HK-2 (cell line): Measurements from ENCODE around the gene CCDC160.
"Not testable (repeated sequence)": the region's sequence is repeated elsewhere in the genome, so short reads cannot be mapped to it uniquely, and the experiment has no call there.

Experiments
- DNase-seq: peaks from one replicate; pipeline ENCODE4 v3.0.0-alpha.2; 2018; ENCODE audit not compliant: unreplicated experiment

Gene CCDC160

DNA sequence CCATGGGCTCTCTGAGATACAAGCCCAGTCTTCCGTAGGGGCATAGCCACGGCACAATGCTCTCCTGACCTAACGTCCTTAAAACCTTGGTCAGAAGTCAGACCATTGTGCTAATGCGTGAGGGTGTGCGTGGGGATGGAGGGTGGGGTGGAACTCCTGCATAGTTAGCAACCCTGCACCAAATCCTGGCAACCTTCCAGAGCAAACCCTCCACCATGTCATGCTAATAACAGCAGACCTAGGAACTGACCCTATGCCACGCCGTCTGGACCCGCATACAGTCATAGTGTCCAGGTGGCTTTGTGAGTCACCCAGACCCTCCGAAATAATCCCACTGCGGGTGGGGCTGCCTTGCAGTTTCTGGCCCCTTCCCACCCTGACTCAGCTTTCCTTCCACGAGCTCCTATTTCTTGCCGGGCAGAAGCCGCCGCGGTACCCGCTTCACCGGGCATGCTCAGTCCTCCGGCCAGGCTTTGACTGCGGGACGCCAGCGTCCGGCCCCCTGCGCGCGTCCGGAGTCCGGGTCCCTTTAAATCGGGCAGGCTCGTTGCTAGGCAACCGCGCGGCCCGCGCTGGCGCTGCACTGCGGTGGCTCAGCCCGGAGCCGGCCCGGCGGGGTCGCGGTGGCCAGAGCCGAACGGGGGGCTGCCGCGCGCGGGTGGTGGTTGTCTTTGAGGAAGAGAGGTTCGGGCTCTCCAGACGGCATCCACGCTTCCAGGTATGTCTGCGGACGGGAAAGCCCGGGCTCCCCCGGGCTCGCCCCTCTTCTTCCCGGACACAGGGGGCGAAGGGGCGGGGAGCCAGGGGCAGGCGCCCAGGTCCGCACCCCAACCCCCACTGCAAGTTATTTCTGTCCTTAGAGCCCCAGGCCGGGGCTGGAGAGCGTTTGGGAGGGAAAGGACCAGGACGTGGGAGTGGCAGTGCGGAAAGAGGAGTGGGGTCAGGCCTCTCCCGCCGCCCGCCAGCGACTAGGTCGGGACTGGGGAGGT, at the start of gene CCDC160:
Gene CCDC160 (plus strand): TSS at position 557 of the 989 bp plus-strand sequence. CDS start 7,619 bp downstream, outside the sequence.
- peak; percentile 14 for DNase-seq

- DNase-seq = no peak
Observed at GRCh38 chrX:134191281-134191680, 45.7 kb upstream of the CCDC160 start.

- DNase-seq = no peak
Observed at GRCh38 chrX:134194915-134195314, 42.1 kb upstream of the CCDC160 start.

GRCh38 chrX:134202561-134202960, 34.4 kb upstream of the CCDC160 start:
- no peak for DNase-seq

- no peak for DNase-seq
Observed at GRCh38 chrX:134206221-134206620, 30.8 kb upstream of the CCDC160 start.

- no peak for DNase-seq
Observed at GRCh38 chrX:134210465-134210864, 26.5 kb upstream of the CCDC160 start.

GRCh38 chrX:134235236-134235635, 1.7 kb upstream of the CCDC160 start:
- no peak for DNase-seq

GRCh38 chrX:134238144-134238543, 1.2 kb downstream of the CCDC160 start:
- DNase-seq = not testable (repeated sequence)

DNA sequence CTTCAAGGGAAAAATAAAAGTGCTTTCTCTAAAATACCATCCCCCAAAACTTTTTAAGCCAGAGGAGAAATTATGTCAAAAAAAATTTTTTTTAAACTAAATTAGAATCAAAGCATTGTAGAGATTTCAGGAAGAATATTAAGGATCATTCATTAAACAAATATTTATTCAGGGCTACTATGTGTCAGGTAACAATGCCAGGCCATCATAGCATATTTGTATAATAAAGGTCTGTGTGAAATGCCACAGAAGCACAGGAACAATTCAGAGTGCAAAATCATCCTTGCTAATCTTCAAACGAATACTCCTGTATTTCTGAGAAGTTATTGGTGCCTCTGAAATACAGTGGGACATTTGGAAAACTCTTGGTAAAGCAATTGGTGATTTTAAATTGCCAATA, 2.0 kb downstream of the CCDC160 start:
- DNase-seq = no peak

DNA sequence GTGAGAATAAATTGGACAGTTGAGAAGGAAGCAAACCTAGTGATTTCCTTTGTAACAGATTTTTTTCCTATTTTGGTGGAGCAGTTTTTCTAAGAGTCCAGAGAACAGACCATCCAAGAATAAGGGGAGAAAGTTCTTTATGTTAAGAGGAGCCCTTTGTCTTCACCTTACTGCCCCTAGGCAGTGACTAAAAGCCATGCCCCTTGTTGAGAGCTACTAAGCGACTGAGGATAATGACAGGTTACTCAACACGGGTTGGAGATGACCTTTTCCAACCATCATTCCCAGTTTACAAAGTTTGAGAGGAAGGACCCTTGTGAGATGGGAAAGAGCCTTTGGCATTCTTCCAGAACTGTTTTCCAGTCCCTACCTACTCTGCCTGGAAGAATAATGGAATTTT, 3.2 kb downstream of the CCDC160 start:
- DNase-seq = no peak

DNA sequence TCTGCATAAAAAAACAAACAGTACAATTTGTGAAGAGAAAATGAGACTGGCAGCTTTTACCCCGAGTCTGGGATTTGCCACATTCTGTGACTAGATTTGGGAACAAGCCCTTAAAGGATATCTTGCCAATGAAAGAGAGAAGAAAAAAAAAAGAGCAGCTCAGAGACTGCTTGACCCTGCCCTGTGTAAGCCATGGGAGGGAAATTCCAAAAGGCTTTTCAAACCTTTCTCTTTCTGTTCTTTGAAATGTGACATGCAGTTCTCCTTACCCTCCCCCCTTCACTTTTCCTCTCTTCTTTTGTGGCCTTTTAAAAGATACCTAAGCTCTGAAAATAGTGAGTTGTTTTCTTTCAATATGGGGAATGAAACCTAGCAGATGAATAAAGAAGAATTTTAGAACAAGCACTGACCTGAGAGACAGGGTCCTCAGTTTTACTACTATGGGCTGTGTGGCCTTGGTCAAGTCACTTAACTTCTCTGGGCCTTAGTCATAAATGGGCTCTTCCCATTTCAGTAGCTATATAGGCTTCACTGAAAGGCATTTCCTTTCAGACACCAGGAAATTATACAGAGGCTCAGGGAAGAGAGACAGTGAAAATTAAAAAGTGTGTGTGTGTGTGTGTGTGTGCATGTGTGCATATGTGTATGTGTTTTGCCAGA, 5.1 kb downstream of the CCDC160 start:
- DNase-seq = no peak

- no peak for DNase-seq
Observed at GRCh38 chrX:134244043-134244442, 7.1 kb downstream of the CCDC160 start.

DNA sequence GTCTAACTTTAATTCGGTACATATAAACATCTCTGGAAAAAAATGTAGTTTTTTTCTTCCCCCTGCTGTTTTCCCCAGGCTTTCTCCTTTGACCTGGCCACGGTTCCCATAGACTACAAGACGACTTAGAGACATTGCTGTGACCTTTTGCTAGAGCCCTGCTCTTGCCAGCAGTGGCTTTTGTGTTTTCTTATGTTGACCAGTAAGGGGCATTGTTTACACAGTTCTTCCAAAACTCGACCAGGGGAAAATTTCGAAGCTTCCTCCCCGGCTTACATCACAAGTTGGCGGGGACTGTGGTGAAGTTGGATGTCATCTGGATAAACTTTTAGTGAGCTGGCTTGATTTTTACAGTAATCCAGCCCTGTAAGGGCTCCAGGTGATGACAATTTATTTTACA, 9.3 kb downstream of the CCDC160 start:
- DNase-seq = no peak

- no peak for DNase-seq
Observed at GRCh38 chrX:134247492-134247891, 10.5 kb downstream of the CCDC160 start.

DNA sequence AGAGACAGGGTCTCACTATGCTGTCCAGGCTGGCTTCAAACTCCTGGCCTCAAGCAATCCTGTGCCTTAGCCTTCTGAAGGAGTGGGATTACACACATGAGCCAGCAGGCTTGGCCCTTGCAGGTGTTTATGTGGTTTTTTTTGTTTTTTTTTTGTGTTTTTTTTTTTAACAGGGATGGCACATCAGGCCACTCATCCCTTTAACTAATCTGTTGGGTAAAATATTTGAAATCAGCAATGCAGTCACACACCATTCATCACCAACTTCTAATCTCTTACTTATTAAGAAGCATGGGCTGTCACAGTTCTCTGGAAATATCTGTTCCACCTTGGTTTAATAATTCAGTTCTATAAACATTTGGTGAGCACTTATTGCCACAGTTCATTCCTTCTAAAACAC, 12.3 kb downstream of the CCDC160 start:
- no peak for DNase-seq

- no peak for DNase-seq
Observed at GRCh38 chrX:134251241-134251640, 14.3 kb downstream of the CCDC160 start.

DNA sequence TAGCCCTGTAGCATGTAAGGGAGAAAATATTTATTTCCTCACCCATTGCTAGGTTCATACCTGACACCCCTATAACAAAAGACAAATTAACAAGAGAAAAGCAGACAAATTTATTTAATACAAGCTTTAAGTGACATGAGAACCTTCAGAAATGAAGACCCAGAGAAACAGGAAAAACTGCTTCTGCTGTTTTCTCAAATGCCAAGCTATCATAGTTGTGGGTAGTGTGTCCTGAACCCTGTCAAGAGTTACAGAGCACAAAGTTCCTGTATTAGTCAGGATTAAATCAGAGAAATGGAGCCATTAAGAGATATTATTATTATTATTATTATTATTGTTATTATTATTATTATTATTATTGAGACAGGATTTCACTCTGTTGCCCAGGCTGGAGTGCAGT, 17.5 kb downstream of the CCDC160 start:
- no peak for DNase-seq

- no peak for DNase-seq
Observed at GRCh38 chrX:134255555-134255954, 18.6 kb downstream of the CCDC160 start.

DNA sequence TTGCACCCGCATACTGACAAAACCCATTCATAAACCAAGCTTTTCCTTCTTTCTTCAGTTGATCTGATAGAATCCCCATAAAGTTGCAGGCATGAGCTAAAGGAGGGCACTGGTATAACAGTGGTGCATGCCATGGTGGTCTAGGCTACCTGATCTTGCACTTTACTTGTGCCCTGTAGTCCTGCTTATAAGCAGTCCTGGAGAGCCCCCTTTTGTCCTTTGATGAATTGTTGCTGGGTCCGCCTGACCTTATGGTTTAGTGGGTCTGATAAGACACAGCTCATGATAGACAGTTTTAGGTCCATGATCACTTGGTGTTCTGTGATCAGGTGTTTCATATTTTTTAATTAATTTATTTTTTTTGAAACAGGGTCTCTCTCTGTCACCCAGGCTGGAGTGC, 19.7 kb downstream of the CCDC160 start:
- DNase-seq = no peak

GRCh38 chrX:134258202-134258601, 21.2 kb downstream of the CCDC160 start:
- no peak for DNase-seq

- not testable (repeated sequence) for DNase-seq
Observed at GRCh38 chrX:134285934-134286333, 49.0 kb downstream of the CCDC160 start.

GRCh38 chrX:134287346-134287745, 50.4 kb downstream of the CCDC160 start:
- no peak for DNase-seq

DNA sequence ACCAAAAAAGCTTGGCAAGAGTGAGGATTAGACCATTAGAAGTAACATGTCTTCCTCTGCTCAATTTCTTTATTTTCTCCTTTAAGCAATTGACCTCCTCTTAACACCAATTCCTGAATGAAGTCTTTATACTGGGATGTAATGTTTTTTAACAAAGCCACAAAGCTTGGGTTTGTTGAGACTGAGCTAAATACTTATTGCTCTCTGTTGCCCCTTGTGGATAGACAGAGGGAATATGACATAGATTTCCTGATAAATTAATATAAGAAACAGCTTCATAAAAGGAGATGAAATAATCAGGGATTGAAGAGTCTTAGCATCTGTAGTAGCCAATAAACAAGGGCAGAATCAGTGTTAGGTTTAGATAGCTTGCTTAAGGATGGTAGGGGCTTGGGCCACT, 57.6 kb downstream of the CCDC160 start:
- DNase-seq = no peak
